ENCODE results near the gene RAMP1.
A peak's percentile ranks its signal among the peaks of the same experiment; 100 is the strongest.

RAMP1 gene

DNA sequence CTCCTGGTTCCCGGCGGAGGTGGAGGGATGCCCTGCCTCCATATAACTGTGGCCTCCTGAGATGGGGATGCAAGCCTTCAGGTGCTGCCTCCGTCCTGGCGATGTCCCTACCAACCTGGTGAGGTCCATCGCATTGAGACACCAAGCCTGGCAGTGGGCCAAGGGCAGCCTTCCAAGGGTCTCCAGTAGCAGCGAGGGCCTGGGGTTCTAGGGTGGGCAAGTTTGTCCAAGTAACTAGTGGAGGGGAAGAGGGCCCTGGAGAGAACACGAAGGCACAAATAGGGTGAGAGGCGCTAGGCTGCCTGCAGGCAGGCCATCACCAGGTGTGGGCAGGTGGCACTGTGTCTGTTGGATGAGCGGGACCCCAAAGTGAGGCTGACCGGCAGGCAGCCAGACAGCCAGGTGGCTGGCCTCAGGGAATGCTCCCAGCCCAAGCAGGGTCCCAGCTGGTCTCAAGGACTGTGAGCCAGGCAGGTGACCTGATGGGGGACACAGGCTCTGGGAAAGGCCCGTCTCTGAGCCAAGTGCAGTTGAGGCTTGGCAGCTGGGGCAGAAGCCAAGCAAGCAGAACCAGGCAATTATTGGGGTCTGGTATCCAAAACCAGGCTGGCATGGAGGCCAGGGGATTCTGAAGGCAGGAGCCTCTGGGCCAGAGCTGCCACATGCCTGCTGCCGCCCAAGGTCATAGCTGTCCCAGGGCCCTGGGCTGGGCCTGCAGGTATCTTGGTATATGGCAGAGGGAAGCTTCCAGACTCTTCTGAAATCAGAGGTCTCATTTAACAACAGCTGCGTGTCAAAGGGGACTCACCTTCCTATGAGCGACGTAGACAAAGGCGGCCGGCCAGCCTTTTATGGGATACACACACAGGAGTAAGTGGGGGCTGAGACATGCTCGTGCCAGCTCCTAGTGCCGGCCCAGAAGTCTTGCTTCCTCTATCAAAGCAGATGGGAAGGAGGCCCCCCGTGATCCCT is 23.4 kb downstream of the RAMP1 start:
- TF ChIP-seq, protein P1, sequence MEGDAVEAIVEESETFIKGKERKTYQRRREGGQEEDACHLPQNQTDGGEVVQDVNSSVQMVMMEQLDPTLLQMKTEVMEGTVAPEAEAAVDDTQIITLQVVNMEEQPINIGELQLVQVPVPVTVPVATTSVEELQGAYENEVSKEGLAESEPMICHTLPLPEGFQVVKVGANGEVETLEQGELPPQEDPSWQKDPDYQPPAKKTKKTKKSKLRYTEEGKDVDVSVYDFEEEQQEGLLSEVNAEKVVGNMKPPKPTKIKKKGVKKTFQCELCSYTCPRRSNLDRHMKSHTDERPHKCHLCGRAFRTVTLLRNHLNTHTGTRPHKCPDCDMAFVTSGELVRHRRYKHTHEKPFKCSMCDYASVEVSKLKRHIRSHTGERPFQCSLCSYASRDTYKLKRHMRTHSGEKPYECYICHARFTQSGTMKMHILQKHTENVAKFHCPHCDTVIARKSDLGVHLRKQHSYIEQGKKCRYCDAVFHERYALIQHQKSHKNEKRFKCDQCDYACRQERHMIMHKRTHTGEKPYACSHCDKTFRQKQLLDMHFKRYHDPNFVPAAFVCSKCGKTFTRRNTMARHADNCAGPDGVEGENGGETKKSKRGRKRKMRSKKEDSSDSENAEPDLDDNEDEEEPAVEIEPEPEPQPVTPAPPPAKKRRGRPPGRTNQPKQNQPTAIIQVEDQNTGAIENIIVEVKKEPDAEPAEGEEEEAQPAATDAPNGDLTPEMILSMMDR (IDR thresholded peaks at IDR 0.05; ENCODE audit: low read length, missing control alignments), result no peak
- DNase-seq (ENCODE audit: low read depth), result no peak
- no peak overlapping the region for H3K4me3 ChIP-seq (replicated peaks; ENCODE audit: low read depth, low read length)

GRCh38 chr2:237883951-237884446 is 24.6 kb downstream of the RAMP1 start:
- no peak for DNase-seq (ENCODE audit: low read depth)
- TF ChIP-seq, protein P1 (IDR thresholded peaks at IDR 0.05; ENCODE audit: low read length, missing control alignments), result no peak
- H3K4me3 ChIP-seq (replicated peaks; ENCODE audit: low read depth, low read length), result no peak overlapping the region

DNA sequence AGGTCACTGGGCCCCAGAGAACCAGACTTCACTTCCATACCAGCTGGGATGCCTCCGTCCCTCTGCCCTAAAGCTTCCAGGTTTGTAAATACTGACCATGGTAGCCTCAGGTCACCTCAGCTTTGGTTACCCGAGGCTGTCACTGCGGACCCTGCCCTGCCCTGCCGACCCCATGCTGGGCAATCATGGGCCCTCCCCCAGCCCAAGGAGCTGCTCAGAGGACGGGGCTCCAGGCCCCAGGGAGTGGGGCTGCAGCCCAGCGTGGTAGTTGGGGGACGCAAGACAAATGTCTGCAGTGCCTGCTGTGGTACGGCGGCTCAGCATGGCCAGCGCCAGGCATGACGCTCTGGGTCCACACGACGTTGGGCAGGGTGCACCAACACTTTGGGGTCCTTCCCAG is 25.3 kb downstream of the RAMP1 start:
- H3K4me3 ChIP-seq (replicated peaks; ENCODE audit: low read depth, low read length), result no peak overlapping the region
- no peak for DNase-seq (ENCODE audit: low read depth)
- TF ChIP-seq, protein P1 (IDR thresholded peaks at IDR 0.05; ENCODE audit: low read length, missing control alignments), result no peak

DNA sequence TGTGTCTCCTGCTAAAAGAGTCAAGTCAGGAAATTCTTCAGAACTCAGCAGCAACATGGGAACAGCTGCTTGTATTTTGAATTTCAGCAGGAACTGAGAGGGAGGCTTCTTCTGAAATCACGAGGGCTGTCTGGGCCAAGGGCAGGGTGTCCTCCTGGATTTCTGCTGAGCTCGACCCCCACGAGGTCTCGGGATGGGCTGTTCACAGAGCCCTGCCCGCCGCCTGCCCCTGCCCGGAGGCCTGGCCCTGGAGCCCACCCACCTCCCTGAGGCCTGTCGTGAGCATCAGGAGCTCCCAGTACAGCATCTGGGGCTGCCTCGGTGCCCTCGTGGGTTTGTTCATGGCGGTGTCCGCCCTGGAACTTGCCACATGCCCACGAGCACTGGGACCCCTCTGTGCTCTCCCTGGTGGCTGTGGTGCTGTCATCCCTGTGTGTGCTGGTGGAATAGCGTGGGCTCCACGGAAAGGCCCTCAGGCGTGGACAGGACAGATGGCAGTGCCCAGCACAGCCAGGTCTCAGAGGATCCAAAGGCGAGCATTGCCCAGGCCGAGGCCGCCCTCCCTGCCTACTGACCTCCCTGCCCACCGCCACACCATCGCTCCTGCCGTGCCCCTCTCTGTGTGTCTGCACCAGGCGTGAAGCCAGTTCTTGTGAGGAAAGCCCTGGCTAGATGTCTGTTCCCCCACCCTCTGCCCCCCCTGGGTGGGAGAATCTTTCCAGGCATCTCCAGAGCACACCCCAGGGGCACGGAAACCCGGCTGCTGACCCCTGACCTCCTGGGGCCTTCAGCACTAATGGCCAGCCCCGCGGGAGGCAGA is 25.9 kb downstream of the RAMP1 start:
- DNase-seq (ENCODE audit: low read depth), result no peak
- H3K4me3 ChIP-seq (replicated peaks; ENCODE audit: low read depth, low read length), result no peak overlapping the region
- TF ChIP-seq, protein P1 (IDR thresholded peaks at IDR 0.05; ENCODE audit: low read length, missing control alignments), result no peak

DNA sequence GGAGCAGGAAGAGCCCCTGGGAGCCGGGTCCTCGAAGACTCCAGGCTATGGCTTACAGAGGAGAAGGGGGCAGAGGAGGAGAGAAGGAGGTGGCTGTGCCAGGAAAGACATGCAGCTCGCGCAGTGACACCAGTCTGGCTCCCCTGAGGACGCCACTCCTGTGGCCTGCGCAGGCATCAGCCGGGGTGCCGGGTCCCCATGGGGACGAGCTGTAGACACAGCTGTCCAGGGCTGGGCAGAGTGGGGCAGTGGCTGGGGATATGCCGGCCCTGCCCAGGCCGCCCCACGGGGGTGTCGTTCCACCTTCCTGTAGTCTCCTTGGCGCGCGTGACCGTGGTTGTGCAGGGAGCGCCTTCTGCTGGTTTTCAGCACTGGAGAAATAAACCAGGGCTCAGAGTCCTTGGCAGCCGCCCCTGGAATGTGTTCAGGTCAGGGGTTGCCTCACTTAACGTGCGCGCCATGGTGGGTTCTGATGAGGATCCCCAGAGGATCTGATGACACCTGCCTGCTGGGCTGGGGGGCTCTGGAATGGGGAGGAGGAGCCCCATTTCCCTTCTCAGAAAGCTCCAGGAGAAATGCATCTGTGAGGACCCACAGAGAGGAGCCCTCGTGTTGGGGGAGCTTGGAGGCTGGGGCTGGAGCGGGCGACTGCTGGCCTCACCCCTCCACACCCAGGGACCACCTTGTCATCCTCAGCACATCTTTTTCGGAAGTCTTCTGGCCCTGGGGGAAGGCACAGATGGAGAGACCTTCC is 26.7 kb downstream of the RAMP1 start:
- TF ChIP-seq, protein P1 (IDR thresholded peaks at IDR 0.05; ENCODE audit: low read length, missing control alignments), result no peak
- DNase-seq (ENCODE audit: low read depth), result peak; percentile 60
- H3K4me3 ChIP-seq (replicated peaks; ENCODE audit: low read depth, low read length), result no peak overlapping the region

GRCh38 chr2:237886685-237887481 is 27.5 kb downstream of the RAMP1 start:
- no peak overlapping the region for H3K4me3 ChIP-seq (replicated peaks; ENCODE audit: low read depth, low read length)
- peak; percentile 94 for DNase-seq (ENCODE audit: low read depth)
- TF ChIP-seq, protein P1 (IDR thresholded peaks at IDR 0.05; ENCODE audit: low read length, missing control alignments), result no peak

All from fibroblast of pulmonary artery (primary cell).